GM12872 (cell line): ENCODE data around the gene B4GALT4.

Source experiments
- CTCF ChIP-seq: IDR thresholded peaks from 3 replicates; pipeline ENCODE4 v1.5.1; 2011; ENCODE audit warnings: low read depth, mild to moderate bottlenecking, low read length, moderate library complexity; ENCODE audit not compliant: insufficient read depth

The B4GALT4 gene

GRCh38 chr3:119240101-119240590, 532 bp downstream of the B4GALT4 start:
- no peak for TF ChIP-seq CTCF

- TF ChIP-seq CTCF = no peak
Observed at GRCh38 chr3:119239206-119239820, 1.4 kb downstream of the B4GALT4 start.

GRCh38 chr3:119238363-119238762, 2.3 kb downstream of the B4GALT4 start:
- TF ChIP-seq CTCF = no peak

GRCh38 chr3:119237299-119237698, 3.4 kb downstream of the B4GALT4 start:
- TF ChIP-seq CTCF = no peak

- TF ChIP-seq CTCF = no peak
Observed at GRCh38 chr3:119236756-119237155, 3.9 kb downstream of the B4GALT4 start.

- TF ChIP-seq CTCF = no peak
Observed at GRCh38 chr3:119235151-119235550, 5.5 kb downstream of the B4GALT4 start.

GRCh38 chr3:119234610-119235009, 6.1 kb downstream of the B4GALT4 start:
- TF ChIP-seq CTCF = no peak
